ENCODE results near the gene TMEM59L. TPM values are rescaled to one million over a fixed set of nuclear protein-coding genes. Genes with fewer than 3 reads are reported as not detected.

Gene TMEM59L
- total RNA-seq, 4 donors from 2014 or later = 0.46 to 0.63 (median 0.52) TPM; not detected in 1

DNA sequence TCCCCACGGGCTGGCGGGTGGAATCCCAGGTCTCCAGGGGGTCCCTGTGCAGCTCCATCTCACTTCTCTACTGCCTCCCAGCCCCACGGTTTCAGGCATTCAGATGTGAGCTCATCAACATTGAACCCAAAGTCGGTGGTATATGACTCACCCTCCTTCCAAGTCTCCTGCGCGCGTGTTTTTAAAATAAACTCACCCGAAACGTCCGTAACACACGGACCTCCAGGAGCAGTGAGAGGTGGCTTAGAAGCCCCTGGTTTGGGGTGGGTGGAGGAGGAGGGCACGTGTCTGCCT is 56.8 kb downstream of the TMEM59L start:
- TF ChIP-seq, protein P1, sequence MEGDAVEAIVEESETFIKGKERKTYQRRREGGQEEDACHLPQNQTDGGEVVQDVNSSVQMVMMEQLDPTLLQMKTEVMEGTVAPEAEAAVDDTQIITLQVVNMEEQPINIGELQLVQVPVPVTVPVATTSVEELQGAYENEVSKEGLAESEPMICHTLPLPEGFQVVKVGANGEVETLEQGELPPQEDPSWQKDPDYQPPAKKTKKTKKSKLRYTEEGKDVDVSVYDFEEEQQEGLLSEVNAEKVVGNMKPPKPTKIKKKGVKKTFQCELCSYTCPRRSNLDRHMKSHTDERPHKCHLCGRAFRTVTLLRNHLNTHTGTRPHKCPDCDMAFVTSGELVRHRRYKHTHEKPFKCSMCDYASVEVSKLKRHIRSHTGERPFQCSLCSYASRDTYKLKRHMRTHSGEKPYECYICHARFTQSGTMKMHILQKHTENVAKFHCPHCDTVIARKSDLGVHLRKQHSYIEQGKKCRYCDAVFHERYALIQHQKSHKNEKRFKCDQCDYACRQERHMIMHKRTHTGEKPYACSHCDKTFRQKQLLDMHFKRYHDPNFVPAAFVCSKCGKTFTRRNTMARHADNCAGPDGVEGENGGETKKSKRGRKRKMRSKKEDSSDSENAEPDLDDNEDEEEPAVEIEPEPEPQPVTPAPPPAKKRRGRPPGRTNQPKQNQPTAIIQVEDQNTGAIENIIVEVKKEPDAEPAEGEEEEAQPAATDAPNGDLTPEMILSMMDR (IDR thresholded peaks at IDR 0.05) = no peak
- no peak for TF ChIP-seq POLR2A (IDR thresholded peaks at IDR 0.05)
- H3K4me3 ChIP-seq (ENCODE audit: low read depth, poor library complexity, severe bottlenecking) = no peak overlapping the region
- 93% methylated on average over 12 of the region's 12 CpGs for WGBS, 2 donors

DNA sequence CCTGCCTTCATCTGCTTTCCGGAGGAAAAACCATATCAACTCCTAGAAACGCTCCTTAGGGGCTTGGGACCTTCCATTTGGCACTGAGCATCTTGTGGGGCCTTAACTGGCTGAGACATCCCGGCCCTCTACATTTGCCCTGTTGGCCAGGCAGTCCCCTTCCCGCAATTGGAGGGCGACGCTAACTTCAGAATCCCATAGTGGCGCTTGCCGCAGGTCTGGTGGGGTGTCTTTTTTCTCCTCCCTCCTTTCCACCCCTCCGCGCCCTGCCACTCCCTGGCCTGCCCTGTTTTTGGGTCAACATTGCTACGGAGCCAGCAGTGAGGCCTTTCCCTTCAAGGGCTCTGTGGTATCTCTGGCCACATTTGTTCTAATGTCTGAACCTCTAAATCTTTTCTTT is 57.2 kb downstream of the TMEM59L start:
- TF ChIP-seq, protein P1 (IDR thresholded peaks at IDR 0.05) = no peak
- no peak for TF ChIP-seq POLR2A (IDR thresholded peaks at IDR 0.05)
- WGBS, 2 donors = 89 to 90% methylated on average over 11 of the region's 11 CpGs
- intact Hi-C loops (cut with DNase I; ENCODE audit: low total_unique reads) = no loop called here
- no peak overlapping the region for H3K4me3 ChIP-seq (ENCODE audit: low read depth, poor library complexity, severe bottlenecking)
- no peak for DNase-seq (ENCODE audit: low spot score in 2 of 2)

More for the DNA sequence above, 56.8 kb downstream of the TMEM59L start:
- DNase-seq (ENCODE audit: low spot score in 2 of 2) = no peak
- intact Hi-C loops (cut with DNase I; ENCODE audit: low total_unique reads) = no loop called here

DNA sequence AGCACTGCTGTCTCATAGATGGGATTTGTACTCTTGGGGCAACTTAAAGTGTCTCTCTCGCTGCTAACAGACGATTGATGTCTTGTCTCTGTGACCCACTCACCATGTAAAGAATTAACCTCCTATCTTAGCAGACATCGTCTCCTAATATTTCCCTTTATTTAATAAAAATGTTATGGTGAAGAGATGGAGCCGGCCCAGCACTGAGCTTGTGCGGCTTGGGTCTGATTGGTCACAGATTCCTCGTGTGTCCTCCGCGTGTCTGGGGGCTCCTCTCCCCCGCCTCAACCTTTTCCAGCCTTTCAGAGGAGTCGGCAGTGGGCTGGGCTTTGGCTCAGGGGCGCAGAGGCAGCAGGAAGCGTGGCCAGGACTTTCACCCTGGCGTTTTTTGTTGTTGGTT is 57.6 kb downstream of the TMEM59L start:
- no peak for TF ChIP-seq POLR2A (IDR thresholded peaks at IDR 0.05)
- TF ChIP-seq, protein P1 (IDR thresholded peaks at IDR 0.05) = no peak
- WGBS, 2 donors = 86 to 92% methylated on average over 13 of the region's 13 CpGs
- H3K4me3 ChIP-seq (ENCODE audit: low read depth, poor library complexity, severe bottlenecking) = no peak overlapping the region
- intact Hi-C loops (cut with DNase I; ENCODE audit: low total_unique reads) = no loop called here
- DNase-seq (ENCODE audit: low spot score in 2 of 2) = no peak

Other genes starting within 250 kb of the TMEM59L start
- gene GDF15, start 226.7 kb upstream of the TMEM59L start, total RNA-seq = 1 to 10 TPM in 2 of 4 donors, under 1 TPM in 1, not detected in 1; 0.49 to 5.1 (median 4.5) TPM
- 1 to 10 TPM in 3 of 4 donors, not detected in 1; 1.2 to 3.4 (median 2.2) TPM for gene LRRC25, start 215.2 kb upstream of the TMEM59L start, total RNA-seq
- gene SSBP4, start 193.5 kb upstream of the TMEM59L start, total RNA-seq = 10 to 100 TPM; 28.8 to 42.0 (median 36.0) TPM
- 10 to 100 TPM; 16.9 to 29.9 (median 22.3) TPM for gene ISYNA1, start 174.7 kb upstream of the TMEM59L start, total RNA-seq
- gene ELL, start 90.8 kb upstream of the TMEM59L start, total RNA-seq = 10 to 100 TPM; 21.5 to 37.9 (median 24.8) TPM
- gene FKBP8, start 69.3 kb upstream of the TMEM59L start, total RNA-seq = 100 to 1,000 TPM; 248 to 285 (median 263) TPM
- gene KXD1, start 55.0 kb upstream of the TMEM59L start, total RNA-seq = 10 to 100 TPM; 61.9 to 98.5 (median 89.7) TPM
- 1,000 to 10,000 TPM in 1 of 4 donors, 100 to 1,000 TPM in 3; 625 to 1,001 (median 848) TPM for gene UBA52, start 41.0 kb upstream of the TMEM59L start, total RNA-seq
- gene REX1BD, start 24.1 kb upstream of the TMEM59L start, total RNA-seq = 100 to 1,000 TPM in 3 of 4 donors, 10 to 100 TPM in 1; 91.8 to 119 (median 107) TPM
- gene CRLF1, start 6.1 kb upstream of the TMEM59L start, total RNA-seq = 10 to 100 TPM; 27.7 to 90.8 (median 40.1) TPM
- gene KLHL26, start 24.2 kb downstream of the TMEM59L start, total RNA-seq = 10 to 100 TPM in 3 of 4 donors, 1 to 10 TPM in 1; 7.9 to 23.2 (median 18.2) TPM
- gene CRTC1, start 70.8 kb downstream of the TMEM59L start, total RNA-seq = 1 to 10 TPM; 2.1 to 5.5 (median 4.2) TPM
- 10 to 100 TPM; 12.6 to 18.3 (median 14.9) TPM for gene COMP, start 178.4 kb downstream of the TMEM59L start, total RNA-seq
- 100 to 1,000 TPM in 3 of 4 donors, 10 to 100 TPM in 1; 91.6 to 116 (median 102) TPM for gene UPF1, start 219.1 kb downstream of the TMEM59L start, total RNA-seq